Stimulated activated CD4-positive, alpha-beta T cell treated with anti-CD3 and anti-CD28 coated beads, Interleukin-12 subunit alpha, Interleukin-12 subunit beta, amount 100 ng/mL, for 48 hours (primary cell): ENCODE results near the gene RETSAT.

ENCODE experiments used
- DNase-seq, 3 donors: peaks; one replicate each; pipeline ENCODE4 v3.0.0-alpha.2; 2020; ENCODE audit warnings: low read depth in 2 of 3, low spot score in 1 of 3

The RETSAT gene

DNA sequence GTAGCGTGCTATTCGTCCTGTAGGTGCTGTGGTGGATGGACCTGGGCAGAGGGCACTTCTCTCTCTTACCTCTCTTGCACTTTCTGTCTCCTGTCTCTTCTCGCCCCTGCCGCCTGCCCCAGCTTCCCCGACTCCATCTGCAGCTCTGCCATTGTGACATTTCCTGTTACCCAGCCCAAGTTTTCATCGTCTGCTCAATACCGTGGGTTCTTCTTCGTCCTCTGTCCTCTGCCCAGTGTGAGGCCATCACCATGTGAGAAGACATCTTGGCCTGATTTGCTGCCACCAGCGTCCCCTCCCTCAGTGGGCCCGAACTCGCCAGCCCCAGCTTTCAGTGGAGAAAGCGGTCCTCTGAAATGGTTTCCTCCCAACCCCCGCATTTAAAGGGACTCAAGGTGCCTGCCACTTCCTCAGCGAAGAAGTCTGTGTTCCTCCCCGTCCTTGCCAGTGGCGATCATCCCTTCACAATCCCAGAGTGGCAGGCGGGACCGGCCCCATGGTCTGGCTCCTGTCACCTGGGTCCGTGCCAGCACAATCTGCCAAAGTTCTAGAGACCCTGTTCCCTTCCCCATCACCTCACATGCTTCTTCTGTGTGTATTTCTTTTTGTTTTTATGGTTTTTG lies 44.5 kb downstream of the RETSAT start:
- no peak for DNase-seq

DNA sequence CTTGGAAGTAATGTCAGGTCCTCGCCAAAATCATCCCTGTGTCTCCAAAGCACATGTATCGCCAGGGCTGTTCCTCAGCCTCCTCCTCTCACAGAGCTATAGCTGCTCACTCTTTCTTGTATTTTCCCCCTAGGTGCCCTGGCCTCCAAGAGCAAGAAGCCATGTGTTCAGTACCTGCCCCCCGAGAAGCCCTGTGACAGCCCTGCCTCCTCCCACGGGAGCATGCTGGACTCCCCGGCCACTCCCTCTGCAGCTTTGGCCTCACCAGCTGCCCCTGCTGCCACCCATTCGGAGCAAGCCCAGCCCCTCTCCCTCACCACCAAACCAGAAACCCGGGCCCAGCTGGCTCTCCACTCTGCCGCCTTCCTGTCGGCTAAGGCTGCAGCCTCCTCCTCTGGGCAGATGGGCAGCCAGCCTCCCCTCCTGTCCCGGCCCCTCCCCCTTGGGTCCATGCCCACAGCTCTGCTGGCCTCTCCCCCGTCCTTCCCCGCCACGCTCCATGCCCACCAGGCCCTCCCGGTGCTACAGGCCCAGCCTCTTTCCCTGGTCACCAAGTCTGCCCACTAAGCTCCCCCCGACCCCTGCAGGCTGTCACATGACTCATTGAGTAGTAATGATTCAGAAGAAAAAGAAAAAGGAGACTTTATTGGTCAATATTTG lies 45.3 kb downstream of the RETSAT start:
- DNase-seq = no peak

DNA sequence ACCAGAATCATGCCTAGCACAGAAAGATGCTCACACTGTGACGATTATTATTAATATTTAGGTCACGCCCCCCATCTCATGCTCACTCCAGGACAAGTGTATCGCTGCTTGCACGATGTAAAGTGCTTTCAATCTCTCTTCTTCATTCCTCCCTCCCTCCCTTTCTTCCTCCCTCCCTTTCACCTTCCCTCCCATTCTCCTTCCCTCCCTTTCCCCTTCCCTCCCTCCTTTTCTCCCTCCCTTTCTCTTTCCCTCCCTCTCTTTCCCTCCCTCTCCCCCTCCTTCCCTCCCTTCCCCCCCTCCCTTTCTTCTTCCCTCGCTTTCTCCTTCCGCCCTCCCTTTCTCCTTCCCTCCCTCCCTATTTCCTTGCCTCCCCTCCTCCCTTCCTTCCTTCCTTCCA lies 46.1 kb downstream of the RETSAT start:
- DNase-seq = no peak

DNA sequence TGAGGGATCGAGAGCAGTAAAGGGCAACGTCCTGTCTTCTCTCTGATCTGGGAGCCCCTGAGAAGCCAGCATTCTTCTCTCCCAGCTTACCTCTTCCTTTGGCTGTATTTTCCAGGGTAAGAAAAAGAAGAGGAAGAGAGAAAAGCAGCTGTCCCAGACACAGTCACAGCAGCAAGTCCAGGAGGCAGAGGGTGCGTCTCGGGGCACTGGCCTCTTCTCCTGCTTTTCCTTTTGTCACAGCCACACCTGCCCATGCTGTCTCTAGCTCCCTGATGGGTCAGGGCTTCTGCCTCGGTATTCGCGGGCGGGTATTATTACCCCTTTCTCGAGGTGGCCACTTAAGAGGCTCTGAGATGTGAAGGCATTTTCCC lies 46.8 kb downstream of the RETSAT start:
- DNase-seq = no peak

DNA sequence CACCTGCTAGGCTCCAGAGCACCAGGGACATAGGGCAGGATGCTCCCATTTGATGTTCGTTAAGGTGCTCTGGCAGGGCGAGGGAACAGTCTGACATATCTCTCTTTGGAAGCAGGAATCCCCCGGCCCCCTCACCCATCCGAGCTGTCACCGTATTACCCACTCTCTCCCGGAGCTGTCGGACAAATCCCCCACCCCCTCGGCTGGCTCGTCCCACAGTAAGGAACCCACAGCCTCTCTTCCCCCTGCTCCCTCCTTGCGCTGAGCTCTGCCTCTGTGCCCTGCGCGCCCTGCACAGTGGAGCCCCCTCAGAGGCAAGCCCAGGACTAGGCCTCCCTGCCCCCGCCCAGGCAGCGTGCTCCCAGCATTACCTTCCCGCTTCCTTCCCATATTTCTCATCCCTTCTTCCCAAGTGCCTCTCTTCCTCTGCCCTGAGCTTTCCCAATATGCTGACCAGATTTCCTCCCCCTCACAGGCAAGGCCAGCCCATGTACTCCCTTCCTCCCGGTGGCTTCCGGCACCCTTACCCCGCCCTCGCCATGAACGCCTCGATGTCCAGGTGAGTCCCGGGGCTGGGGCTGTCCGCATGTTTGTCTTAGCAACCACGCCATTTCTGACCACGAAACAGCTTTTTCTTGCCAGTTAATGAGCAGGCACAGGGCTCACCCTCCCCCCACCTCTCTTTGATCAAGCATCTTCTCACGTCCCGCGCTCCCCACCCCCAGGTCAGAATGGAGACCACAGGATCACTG lies 50.4 kb downstream of the RETSAT start:
- no peak for DNase-seq

DNA sequence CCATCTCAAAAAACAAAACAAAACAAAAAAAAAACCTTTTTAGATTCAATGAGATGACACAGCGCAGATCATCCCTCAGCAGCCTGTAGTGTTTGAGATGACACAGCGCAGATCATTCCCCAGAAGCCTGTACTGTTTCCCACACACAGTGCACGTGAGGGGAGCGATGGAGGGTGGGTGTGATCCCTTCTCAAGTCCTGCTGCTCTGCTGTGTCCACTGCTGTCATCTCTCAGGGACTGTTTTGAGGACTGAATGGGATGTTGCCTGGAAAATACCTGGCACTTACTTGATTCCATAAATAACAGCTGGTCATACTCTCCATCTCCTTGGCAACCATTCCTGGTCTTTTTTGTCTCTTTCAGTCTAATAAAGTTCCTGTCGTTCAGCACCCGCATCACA lies 52.2 kb downstream of the RETSAT start:
- no peak for DNase-seq
